GM21619 (cell line): ENCODE results near the gene SSX5.
"Not testable (repeated sequence)": the region's sequence is repeated elsewhere in the genome, so short reads cannot be mapped to it uniquely, and the experiment has no call there.

Source experiments
- ATAC-seq: cut with Tn5 transposase; IDR thresholded peaks from one replicate; pipeline ENCODE4 v1.9.1; 2021; ENCODE audit not compliant: unreplicated experiment

SSX5 gene

GRCh38 chrX:48196745-48197201 lies at the start of gene SSX5:
SSX5 (minus strand) TSS chrX:48196795; CDS start chrX:48195358, 1,437 bp downstream.
- ATAC-seq: no peak

GRCh38 chrX:48224196-48224595 lies 27.6 kb upstream of the SSX5 start:
- not testable (repeated sequence) for ATAC-seq

- ATAC-seq: not testable (repeated sequence)
Measured at GRCh38 chrX:48214341-48214740, 17.7 kb upstream of the SSX5 start.

GRCh38 chrX:48190024-48190423 lies 6.6 kb downstream of the SSX5 start:
- ATAC-seq: not testable (repeated sequence)

GRCh38 chrX:48181882-48182281 lies 14.7 kb downstream of the SSX5 start:
- not testable (repeated sequence) for ATAC-seq

GRCh38 chrX:48180811-48181210 lies 15.8 kb downstream of the SSX5 start:
- no peak for ATAC-seq

GRCh38 chrX:48179691-48180090 lies 16.9 kb downstream of the SSX5 start:
- ATAC-seq: no peak

GRCh38 chrX:48166322-48166721 lies 30.3 kb downstream of the SSX5 start:
- not testable (repeated sequence) for ATAC-seq

- no peak for ATAC-seq
Measured at GRCh38 chrX:48165241-48165640, 31.4 kb downstream of the SSX5 start.

GRCh38 chrX:48156014-48156413 lies 40.6 kb downstream of the SSX5 start:
- ATAC-seq: no peak

- ATAC-seq: no peak
Measured at GRCh38 chrX:48154796-48155195, 41.8 kb downstream of the SSX5 start.

GRCh38 chrX:48153769-48154168 lies 42.8 kb downstream of the SSX5 start:
- ATAC-seq: no peak

- ATAC-seq: not testable (repeated sequence)
Measured at GRCh38 chrX:48142697-48143096, 53.9 kb downstream of the SSX5 start.

GRCh38 chrX:48141810-48142508 lies 54.6 kb downstream of the SSX5 start:
- not testable (repeated sequence) for ATAC-seq

- ATAC-seq: not testable (repeated sequence)
Measured at GRCh38 chrX:48139076-48139475, 57.5 kb downstream of the SSX5 start.
